ENCODE measurements around the gene ARHGEF12.

The ARHGEF12 gene

DNA sequence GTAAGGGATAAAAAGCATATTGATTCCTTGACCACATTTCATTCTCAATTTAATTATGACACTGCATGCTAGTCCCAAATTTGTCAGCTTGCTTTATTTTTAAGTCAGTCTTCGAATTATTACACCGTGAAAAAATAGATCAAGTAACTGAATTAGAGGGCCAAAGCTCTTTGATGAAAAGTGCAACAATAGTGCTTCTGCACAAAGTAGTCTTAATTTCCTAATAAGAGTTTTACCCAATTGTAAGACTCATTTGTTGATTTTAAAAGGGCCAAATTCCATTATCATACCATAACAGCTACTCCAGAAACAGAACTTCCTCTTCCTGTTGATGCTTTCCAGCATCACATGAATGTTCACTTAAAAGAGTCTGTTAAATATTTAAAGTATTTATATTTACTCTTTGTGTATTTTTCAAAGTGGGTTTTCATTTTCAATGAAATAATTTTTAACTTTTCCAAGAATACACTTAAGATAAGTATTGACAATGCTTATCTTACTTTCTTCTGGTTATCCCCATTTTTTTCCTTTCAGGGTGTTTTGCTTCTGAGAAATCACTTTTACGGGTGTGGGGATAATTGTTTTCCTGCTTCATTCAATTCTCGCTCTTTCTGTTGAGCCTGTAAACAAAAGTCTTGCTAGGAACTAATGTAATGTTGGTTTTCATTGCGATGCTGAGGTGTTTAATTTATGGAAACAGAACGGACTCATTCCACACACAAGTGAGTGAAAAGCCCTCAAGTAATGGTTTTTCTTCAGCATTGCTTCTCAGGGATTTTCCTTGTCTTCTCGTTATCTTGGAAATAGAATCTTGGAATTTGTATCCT lies 2.1 kb downstream of the ARHGEF12 start:
- Histone ChIP-seq H3K27me3 (no peaks in the 10 kb centered on the region), H3K27ac (peak overlapping the region; percentile 96 to 98), H3K4me3 (peak overlapping the region; percentile 82 to 88), H3K9me3 (no peaks in the 10 kb centered on the region), H3K36me3 (no peaks in the 10 kb centered on the region), H3K4me1 (peaks cover 0 to 67% (median 29%) of the 10 kb centered on the region in 4 donors)
- intact Hi-C loops (cut with DNase I; ENCODE audit: low total_unique reads) = loop anchor here (10.0 kb wide), 1 partner anchor 96 kb away; no protein-coding TSS in a partner anchor
- TF ChIP-seq, protein P1, sequence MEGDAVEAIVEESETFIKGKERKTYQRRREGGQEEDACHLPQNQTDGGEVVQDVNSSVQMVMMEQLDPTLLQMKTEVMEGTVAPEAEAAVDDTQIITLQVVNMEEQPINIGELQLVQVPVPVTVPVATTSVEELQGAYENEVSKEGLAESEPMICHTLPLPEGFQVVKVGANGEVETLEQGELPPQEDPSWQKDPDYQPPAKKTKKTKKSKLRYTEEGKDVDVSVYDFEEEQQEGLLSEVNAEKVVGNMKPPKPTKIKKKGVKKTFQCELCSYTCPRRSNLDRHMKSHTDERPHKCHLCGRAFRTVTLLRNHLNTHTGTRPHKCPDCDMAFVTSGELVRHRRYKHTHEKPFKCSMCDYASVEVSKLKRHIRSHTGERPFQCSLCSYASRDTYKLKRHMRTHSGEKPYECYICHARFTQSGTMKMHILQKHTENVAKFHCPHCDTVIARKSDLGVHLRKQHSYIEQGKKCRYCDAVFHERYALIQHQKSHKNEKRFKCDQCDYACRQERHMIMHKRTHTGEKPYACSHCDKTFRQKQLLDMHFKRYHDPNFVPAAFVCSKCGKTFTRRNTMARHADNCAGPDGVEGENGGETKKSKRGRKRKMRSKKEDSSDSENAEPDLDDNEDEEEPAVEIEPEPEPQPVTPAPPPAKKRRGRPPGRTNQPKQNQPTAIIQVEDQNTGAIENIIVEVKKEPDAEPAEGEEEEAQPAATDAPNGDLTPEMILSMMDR (IDR thresholded peaks at IDR 0.05) = no peak
- DNase-seq = no peak

DNA sequence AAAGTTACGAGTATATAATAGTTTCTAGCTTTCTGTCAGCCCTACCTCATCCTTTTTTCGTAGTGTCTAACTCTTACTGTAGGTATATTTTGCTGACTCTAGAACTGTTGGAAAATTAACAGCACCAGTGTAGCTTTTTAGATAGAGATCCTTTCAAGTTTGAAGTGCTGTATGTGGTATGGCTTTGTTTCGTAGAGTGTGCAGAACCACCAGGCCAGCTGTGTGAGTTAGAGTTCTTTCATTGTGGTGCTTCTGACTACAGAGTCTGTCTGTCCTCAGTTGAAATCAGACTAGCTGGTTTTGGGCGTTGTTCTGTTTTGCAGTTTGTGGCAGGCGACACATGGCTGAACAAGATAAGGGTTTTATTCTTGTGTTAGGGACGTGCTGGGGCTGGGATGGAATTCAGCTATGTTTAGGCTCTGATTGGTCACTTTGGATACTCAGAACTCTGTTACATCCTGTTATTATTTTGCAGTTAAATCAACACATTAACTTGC lies 3.2 kb downstream of the ARHGEF12 start:
- no peaks in the 10 kb centered on the region for H3K27me3 ChIP-seq
- H3K4me3 ChIP-seq = peak overlapping the region; percentile 82 to 88
- intact Hi-C loops (cut with DNase I; ENCODE audit: low total_unique reads) = loop anchor here (10.0 kb wide), 1 partner anchor 95 kb away; no protein-coding TSS in a partner anchor
- H3K27ac ChIP-seq = peak overlapping the region; percentile 96 to 98
- DNase-seq = no peak
- no peaks in the 10 kb centered on the region for H3K36me3 ChIP-seq
- TF ChIP-seq, protein P1 (IDR thresholded peaks at IDR 0.05) = no peak
- H3K4me1 ChIP-seq = peaks cover 0 to 67% (median 31%) of the 10 kb centered on the region in 4 donors
- H3K9me3 ChIP-seq = no peaks in the 10 kb centered on the region

- Histone ChIP-seq H3K36me3 (no peaks in the 10 kb centered on the region), H3K27ac (no peak overlapping the region), H3K9me3 (no peaks in the 10 kb centered on the region), H3K4me3 (peak overlapping the region in 1 of 2 donors; percentile 88), H3K4me1 (peaks cover 0 to 72% (median 39%) of the 10 kb centered on the region in 4 donors), H3K27me3 (no peaks in the 10 kb centered on the region)
- TF ChIP-seq, protein P1 (IDR thresholded peaks at IDR 0.05) = no peak
- no peak for DNase-seq
- intact Hi-C loops (cut with DNase I; ENCODE audit: low total_unique reads) = no loop called here
Measured at GRCh38 chr11:120340529-120340928, 4.3 kb downstream of the ARHGEF12 start.

DNA sequence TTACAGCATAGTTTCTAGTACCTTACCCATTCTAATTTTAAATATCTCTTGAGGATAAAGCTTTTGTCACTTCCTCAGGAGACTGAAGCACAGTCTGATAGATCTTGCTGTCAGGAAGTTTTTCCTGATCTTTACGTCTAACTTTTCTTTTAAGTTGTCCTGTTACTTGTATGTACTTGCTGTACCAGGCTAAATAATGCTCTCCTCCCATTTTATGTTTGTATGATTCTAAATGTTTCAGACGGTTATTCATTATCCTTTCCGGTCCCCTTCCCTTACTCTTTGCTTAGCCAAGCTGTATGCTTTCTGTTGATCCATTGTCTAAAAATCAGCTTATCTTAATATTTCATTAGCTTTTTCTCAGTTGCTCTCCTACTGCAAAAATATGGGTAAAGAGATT lies 6.0 kb downstream of the ARHGEF12 start:
- intact Hi-C loops (cut with DNase I; ENCODE audit: low total_unique reads) = no loop called here
- Histone ChIP-seq H3K36me3 (no peaks in the 10 kb centered on the region), H3K27me3 (no peaks in the 10 kb centered on the region), H3K4me1 (peaks cover 0 to 87% (median 50%) of the 10 kb centered on the region in 4 donors), H3K9me3 (no peaks in the 10 kb centered on the region), H3K4me3 (no peak overlapping the region), H3K27ac (no peak overlapping the region)
- no peak for DNase-seq
- TF ChIP-seq, protein P1 (IDR thresholded peaks at IDR 0.05) = no peak

- no peak for DNase-seq
- Histone ChIP-seq H3K4me1 (peaks cover 0 to 91% (median 54%) of the 10 kb centered on the region in 4 donors), H3K27me3 (no peaks in the 10 kb centered on the region), H3K4me3 (no peak overlapping the region), H3K36me3 (no peaks in the 10 kb centered on the region), H3K27ac (no peak overlapping the region), H3K9me3 (no peaks in the 10 kb centered on the region)
- intact Hi-C loops (cut with DNase I; ENCODE audit: low total_unique reads) = no loop called here
- TF ChIP-seq, protein P1 (IDR thresholded peaks at IDR 0.05) = no peak
Measured at GRCh38 chr11:120342678-120343077, 6.5 kb downstream of the ARHGEF12 start.
